GM10266 (cell line): Measurements from ENCODE around the gene GNG2.
A peak's percentile ranks its signal among the peaks of the same experiment; 100 is the strongest.

ENCODE experiments used
- DNase-seq: peaks from one replicate; pipeline ENCODE4 v3.0.0; 2012; ENCODE audit errors: extremely low spot score
- CTCF ChIP-seq: IDR thresholded peaks from 2 replicates; pipeline ENCODE4 v1.5.1; 2012; ENCODE audit warnings: mild to moderate bottlenecking, low read depth; ENCODE audit not compliant: control insufficient read depth, insufficient read depth; ENCODE audit errors: missing control alignments

The GNG2 gene

GRCh38 chr14:51860164-51860824, at the start of gene GNG2:
Gene GNG2, plus strand, starts transcription at chr14:51860612. Its CDS starts 90,067 bp downstream, at chr14:51950679.
- no peak for TF ChIP-seq CTCF
- peak; percentile 53 for DNase-seq

- DNase-seq, result no peak
- TF ChIP-seq CTCF, result no peak
Measured at GRCh38 chr14:51811706-51812105, 48.7 kb upstream of the GNG2 start.

- no peak for TF ChIP-seq CTCF
- no peak for DNase-seq
Measured at GRCh38 chr14:51816031-51816430, 44.4 kb upstream of the GNG2 start.

- TF ChIP-seq CTCF, result no peak
- no peak for DNase-seq
Measured at GRCh38 chr14:51817326-51817725, 43.1 kb upstream of the GNG2 start.

- no peak for TF ChIP-seq CTCF
- no peak for DNase-seq
Measured at GRCh38 chr14:51818748-51819380, 41.5 kb upstream of the GNG2 start.

- no peak for TF ChIP-seq CTCF
- DNase-seq, result no peak
Measured at GRCh38 chr14:51821822-51822221, 38.6 kb upstream of the GNG2 start.

GRCh38 chr14:51822499-51822898, 37.9 kb upstream of the GNG2 start:
- DNase-seq, result no peak
- TF ChIP-seq CTCF, result no peak
